ENCODE data around the gene SERINC2.
"Not testable (repeated sequence)": the region's sequence is repeated elsewhere in the genome, so short reads cannot be mapped to it uniquely, and the experiment has no call there.

SERINC2 gene

DNA sequence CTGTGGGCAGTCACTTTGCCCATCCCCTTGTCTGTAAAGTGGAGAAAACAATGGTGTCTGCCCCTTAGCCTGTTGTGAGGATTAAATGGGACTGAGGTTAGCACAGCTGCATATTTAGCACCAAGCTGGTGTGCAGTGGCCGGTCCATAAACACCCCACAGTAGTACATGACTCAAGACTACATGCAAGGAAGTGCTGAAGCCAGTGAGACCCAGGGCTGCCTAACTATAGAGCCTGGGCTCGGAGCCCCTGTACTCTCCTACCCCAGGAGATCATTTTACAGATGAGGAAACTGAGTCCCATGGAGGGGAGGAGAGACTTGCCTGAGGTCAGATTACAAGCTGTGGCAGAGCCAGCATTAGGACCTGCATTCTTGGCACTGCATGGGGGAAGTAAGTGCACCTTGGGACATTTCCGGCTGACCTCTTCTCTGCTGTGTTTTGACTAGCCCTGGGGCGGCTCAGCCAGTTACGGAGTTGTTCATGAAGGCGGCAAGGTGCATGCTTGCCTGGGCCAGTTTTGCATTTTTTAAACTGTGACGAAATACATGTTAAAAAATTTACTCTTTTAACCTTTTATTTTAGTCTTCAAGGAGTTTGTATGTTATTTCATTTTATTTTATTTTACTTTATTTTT, 3.2 kb downstream of the SERINC2 start:
- DNase-seq: no peak

DNA sequence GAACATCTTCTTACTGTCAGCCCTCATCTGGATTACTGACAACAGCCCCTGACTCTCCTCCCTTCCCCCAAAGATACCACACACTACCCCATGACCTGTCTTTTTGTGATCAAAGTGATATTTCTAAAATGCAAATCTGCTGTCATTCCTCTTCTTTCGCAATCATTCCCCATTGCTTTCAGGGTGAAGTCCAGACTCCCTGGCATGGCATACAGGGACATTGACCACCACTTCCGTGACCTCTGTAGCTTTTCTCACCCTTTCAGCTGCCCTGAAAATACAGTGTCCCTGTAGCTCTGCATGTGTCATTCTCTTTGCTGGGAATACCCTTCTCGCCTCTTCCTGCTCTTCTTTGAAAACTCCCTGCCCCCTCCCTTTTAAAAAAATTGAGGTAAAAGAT, 4.1 kb downstream of the SERINC2 start:
- DNase-seq: no peak

DNA sequence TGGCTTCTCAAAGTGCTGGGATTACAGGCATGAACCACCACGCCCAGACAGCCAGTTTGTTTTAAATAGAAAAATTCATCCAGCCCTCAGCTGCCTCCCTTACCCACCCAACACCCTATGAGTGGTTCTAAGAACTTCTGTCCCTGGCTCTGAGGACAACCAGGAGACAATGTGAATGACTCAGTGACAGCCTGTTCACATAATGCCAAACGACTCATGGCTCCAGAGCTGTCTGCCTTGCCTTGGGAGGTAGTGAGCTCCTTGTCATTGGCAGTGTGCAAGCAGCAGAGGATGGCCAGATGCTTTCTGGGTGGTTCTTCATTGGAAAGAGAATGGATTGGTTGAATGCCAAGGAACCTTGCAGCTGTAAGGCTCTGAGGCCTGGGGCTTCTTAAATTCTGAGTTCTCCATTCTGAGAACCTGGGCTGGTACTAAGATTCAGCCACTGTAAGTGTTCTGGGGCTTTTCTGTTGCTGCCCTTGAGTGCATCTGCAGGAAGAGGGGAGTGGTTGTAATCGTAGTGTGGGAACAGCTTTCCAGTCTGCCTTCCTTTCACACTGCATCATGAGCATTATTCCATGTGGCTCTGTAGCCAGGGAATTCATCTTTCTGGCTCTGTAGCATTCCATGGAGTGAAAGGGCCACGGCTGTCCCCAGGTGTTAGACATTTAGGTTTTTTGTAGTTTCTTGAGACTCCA, 5.8 kb downstream of the SERINC2 start:
- DNase-seq: no peak

DNA sequence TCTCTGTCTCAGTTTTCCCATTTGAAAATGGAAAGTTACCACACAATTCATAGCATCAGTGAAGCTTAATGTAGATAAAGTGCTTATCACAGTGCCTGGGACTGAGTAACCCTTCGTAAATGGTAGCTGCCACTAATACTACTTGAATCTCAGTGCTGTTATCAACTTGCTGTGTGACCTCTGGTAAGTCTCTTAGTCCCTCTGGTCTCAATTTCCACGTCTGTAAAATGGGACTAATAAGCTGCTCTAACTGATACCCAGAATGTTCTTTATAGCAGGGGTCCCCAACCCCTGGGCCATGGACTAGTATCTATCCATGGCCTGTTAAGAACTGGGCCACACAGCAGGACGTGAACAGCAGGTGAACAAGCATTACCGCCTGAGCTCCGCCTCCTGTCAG, 7.7 kb downstream of the SERINC2 start:
- DNase-seq: no peak

DNA sequence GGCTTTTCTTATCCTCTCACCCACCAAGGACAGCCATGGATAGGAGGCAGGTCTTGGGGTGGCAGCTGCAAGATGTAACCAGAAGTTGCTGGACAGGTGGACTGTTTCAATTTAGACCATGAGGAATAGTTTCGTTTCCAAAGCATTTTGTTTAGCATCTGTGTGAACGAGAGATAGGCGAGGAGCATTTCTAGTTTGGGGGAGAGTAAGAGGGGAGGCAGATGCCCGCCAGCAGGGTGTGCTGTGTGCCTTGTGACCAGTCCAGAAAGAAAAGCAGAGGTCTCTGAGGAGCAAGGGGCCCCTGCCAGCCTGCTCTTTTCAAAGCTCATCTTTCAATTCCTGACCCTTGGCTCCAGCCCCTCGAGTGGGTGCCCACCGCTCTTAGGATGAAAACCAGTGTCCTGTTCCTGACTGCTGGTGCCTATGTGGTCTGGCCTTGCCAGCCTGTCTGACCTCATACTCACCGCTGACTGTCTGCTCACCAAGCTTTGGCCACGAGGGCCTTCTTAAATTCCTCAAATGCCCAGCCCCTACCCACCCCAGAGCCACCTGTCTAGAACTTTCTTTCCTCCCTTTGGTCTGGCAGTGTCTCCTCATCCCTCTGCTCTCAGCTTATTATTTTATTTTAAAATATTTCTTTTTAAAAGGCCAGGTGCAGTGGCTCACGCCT, 8.5 kb downstream of the SERINC2 start:
- no peak for DNase-seq

DNA sequence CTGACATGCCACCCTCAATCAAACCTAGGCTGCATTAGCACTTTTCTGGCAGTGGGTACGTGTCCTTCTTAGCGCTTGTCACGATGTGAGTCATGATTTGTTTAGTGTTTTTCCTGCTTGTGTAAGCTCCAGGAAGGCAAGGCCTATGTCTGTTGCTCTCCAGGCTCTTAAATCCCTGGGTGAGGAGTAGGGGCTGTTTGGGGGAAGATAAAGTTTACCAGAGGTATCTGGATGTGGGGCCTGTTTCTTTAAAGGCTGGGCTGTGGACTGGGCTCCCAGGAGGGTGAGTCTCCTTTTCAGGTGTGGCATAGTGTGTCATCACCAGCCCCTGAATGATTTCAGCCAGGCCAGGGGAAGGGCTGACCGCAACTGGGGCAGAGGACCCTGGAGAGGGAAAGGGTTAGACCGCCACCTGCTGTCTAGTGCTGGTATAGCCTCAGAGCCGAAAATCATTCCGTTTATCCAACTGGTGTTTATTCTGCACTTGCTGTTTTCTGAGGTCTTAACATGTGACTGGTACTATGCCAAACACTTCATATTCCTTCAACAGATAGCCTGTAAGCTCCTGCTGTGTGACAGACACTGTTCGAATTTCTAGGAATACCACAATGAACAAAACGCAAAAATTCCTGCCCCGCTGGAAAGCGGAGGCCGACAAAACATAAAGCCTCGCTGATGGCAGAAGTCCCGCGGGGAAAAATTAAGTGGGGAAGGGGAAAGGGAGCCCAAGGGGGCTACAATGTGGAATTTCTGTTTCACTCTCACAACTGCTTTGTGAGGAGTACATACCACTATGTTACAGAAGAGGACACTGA, 9.7 kb downstream of the SERINC2 start:
- peak in 1 of 2 experiments; percentile 35 for DNase-seq

DNA sequence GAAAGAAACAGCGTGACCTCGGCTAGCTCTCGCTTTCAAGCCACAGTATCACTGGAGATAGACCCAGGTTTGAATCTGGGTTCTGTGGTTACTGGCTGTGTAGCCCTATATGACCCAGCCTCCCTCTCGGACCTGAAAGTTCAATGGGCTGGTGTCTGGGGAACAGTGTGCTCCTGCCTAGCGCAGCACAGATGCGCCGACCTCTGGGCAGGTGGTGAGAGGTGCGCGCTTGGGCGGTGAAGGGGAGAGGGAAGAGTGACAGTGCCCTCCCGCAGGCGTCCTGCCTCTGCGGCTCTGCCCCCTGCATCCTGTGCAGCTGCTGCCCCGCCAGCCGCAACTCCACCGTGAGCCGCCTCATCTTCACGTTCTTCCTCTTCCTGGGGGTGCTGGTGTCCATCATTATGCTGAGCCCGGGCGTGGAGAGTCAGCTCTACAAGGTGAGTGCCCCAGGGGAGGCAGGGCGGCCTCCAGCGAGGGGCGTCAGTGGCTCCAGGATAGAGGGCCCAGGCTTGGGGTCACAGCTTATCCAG, 10.5 kb downstream of the SERINC2 start:
- no peak for DNase-seq

DNA sequence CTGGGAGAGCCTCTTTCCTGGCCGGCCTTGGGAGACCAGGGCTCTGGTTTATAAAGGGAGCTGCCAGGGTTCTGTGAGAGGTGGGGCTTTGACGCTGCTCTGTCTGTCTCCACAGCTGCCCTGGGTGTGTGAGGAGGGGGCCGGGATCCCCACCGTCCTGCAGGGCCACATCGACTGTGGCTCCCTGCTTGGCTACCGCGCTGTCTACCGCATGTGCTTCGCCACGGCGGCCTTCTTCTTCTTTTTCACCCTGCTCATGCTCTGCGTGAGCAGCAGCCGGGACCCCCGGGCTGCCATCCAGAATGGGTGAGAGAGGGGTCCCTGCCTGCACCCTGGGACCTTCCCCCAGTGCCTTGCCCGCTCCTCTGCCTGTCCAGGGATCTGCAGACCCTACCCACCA, 11.6 kb downstream of the SERINC2 start:
- DNase-seq: no peak

DNA sequence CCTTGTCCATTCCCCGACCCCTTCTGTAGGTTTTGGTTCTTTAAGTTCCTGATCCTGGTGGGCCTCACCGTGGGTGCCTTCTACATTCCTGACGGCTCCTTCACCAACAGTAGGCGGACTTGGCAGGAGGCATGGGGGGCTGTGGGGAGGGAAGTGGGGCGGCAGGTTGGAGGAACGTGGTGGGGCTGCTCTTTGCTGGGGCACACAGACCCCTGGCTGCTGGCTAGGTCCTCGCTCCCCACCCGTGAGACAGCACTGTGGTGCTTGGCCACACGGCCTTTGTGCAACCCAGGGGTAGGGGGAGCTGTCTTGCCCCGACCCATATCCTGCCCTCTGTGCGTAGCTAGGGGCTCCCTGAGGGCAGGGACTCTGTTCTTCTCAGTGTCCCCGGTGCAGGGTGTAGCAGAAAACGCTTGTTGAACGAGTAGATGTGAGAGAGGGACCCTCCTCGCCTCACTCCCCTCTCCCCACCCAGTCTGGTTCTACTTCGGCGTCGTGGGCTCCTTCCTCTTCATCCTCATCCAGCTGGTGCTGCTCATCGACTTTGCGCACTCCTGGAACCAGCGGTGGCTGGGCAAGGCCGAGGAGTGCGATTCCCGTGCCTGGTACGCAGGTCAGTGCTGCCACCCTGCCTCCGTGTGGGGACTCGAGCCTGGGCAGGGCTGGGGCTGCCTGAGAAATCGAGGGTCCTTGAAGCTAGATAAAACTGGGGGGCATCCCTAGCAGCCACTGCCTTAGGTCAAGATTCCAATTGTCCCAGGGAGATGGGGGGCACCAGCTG, 12.5 kb downstream of the SERINC2 start:
- DNase-seq: no peak

DNA sequence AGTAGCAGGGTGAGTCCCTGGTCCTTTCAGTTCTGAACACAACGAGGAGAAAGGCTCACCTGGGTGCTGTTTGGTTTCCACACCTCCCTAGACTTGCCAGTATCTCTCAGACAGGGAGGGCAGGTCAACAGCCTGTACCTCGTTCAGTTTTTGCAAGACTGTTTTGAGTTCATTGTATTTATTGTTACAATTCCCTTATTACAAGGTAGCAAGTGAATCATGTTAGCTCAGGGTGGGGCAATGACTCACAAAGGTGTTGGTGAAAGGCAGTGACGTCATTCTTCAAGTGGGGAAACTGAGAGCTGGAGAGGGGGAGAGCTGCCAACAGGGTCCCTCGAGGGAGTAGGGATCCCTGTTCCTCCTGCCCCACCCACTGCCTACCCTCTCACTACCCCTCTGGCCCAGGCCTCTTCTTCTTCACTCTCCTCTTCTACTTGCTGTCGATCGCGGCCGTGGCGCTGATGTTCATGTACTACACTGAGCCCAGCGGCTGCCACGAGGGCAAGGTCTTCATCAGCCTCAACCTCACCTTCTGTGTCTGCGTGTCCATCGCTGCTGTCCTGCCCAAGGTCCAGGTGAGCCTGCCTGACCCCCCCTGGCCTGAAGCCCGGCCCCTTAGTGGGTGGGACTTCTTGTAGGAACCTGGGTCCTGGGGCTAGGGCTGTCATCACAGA, 13.4 kb downstream of the SERINC2 start:
- no peak for DNase-seq

DNA sequence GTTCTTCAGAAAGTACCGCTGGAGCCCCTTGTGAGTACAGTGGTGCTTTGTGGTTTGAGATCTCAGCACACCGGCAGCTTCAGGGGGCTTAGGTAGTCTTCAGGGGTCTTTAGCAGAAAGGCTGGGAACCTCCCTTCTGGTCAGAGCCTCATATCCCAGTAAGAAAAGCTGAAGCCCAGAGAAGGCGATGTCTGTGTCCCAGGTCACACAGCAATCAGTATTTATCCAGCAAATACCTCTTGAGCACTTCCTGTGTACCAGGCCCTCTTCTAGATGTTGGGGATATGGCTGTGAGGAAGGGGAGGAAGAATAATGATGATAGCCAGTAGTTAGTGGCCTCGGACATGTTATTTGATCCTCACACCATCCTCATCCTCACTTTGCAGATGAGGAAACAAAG, 14.3 kb downstream of the SERINC2 start:
- no peak for DNase-seq

DNA sequence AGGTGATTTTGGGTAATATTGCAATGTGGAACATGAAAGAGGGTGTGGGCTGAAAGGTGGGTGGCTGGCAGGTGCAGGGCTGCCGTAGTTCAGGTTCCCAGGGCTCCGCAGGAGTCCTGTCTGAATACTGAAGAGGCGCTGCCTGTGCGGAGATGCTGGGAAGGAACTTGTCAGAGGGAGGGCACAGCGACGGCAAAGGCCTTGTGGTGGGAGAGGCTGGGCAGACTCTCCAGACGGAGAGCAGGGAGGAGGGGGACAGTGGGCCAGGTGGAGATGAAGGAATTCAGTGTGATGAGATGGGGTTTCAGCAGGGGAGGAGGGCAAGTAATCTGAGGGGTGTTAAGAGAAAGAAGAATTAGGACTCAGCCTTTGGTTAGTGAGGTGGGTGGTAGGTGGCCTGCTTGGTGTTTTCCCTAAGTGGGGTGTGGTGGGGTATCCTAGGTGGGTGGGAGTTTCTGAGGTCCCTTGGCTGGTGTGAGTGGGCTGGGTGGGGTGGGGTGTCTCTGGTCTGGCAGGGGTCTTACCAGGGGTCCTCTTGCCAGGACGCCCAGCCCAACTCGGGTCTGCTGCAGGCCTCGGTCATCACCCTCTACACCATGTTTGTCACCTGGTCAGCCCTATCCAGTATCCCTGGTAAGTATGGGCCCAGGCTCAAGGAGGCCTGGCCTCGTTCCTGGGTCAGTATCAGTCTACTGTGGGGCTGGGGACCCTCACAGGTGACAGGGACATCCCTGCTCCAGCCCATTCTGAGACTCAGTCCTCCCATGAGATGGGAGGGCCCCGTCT, 15.6 kb downstream of the SERINC2 start:
- DNase-seq: no peak

DNA sequence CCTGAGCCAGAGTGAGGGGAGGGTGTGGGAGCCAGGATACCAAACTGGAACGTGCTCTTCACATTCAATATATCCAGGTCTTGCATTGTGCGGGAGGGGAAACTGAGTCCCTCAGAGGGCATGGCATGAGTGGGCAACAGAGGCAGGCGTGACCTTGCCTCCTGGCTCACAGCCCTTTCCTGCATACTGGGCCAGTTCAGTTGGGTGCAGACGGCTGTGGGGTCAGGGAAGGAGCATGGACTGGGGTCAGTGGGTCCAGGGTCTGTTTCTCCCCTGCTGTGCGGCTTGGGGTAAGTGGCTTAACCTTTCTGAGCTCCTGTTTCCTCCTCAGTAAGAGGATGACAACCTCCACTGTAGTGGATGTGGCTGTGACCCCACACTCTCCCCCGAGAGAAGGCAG, 16.6 kb downstream of the SERINC2 start:
- no peak for DNase-seq

DNA sequence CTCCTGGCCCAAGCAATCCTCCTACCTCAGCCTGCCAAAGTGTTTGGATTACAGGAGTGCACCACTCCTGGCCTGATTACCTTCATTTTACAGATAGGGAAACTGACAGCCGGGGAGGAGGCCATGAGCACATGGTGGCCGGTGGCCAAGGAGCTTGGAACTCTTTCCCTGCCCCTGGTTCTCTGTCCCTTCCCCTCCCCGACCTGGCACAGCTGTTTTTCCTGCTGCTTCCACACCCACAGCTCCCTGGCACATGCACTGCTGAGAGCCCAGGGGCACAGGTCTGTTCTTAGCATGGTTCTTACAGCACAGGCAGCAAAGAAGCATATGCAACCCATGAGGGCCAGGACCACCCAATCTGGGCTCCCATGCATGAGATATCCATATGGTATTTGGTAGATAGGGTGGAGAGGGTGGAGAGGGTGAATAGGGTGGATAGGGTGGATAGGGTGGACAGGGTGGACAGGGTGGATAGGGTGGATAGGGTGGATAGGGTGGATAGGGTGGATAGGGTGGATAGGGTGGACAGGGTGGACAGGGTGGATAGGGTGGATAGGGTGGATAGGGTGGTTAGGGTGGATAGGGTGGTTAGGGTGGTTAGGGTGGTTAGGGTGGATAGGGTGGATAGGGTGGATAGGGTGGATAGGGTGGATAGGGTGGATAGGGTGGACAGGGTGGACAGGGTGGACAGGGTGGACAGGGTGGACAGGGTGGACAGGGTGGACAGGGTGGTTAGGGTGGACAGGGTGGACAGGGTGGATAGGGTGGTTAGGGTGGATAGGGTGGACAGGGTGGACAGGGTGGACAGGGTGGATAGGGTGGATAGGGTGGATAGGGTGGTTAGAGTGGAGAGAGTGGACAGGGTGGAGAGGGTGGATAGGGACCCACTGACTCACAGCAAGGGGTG, 18.6 kb downstream of the SERINC2 start:
- DNase-seq: not testable (repeated sequence)

DNA sequence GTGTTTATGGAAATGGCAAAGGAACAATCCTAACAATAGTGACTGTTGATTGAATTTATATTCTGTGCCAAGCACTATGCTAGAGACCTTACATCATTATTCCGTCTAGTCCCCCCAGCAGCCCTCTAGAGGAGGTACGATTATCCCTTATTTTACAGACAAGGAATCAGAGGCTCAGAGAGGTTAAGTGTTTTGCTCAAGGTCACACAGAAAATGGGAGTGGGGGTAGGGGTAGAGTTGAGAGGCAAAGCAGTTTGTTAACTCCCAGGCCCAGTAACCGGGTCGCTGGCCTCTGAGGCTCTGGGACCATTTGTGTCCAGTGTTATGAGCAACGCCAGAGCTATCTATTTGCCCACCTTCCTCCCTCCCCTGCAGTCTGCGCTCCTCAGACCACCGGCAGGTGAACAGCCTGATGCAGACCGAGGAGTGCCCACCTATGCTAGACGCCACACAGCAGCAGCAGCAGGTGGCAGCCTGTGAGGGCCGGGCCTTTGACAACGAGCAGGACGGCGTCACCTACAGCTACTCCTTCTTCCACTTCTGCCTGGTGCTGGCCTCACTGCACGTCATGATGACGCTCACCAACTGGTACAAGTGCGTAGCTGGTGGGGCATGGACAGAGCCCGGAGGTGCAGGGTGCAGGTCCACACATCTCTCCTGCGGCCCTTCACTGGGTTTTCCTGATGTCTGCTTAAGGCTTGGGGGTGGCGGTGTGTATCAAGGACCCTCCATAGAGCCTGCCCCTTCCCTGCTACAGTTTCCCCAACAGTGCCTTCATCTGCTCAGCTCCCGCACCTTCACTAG, 19.8 kb downstream of the SERINC2 start:
- DNase-seq: no peak

DNA sequence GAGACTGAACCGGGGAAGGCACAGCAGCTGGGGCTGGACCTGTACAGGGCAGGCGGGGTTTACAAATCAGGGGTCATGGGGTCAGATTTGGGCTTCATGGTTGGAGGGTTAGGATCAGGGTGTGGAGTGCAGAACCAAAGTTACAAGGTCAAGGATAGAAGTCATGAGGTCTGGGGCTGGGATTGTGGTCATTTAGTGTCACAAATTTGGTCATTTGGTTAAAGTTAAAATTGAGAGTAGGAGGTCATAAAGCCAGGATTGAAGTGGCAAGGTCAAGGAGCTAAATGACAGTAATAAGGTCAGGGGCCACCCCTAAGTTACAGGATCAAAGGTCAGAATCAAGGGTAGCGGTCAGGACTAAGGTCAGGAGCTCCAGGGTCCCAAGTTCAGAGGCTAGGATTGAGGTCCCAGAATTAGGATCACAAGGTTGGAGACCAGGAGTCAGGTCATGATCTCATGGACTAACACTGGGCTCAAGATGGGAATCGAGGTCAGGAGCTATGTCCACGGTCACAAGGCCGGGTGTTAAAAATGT, 20.4 kb downstream of the SERINC2 start:
- no peak for DNase-seq

DNA sequence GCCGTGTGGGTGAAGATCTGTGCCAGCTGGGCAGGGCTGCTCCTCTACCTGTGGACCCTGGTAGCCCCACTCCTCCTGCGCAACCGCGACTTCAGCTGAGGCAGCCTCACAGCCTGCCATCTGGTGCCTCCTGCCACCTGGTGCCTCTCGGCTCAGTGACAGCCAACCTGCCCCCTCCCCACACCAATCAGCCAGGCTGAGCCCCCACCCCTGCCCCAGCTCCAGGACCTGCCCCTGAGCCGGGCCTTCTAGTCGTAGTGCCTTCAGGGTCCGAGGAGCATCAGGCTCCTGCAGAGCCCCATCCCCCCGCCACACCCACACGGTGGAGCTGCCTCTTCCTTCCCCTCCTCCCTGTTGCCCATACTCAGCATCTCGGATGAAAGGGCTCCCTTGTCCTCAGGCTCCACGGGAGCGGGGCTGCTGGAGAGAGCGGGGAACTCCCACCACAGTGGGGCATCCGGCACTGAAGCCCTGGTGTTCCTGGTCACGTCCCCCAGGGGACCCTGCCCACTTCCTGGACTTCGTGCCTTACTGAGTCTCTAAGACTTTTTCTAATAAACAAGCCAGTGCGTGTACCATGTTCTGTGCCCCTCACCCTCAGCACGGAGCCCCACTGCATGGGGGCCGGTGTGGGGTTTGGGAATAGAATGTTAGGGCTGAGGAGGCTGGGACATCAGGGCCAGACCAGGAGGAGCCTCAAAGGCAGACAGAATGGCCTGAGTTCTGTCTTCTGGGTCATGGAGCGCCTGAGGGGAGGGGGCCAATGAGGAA, 21.3 kb downstream of the SERINC2 start:
- DNase-seq: no peak

DNA sequence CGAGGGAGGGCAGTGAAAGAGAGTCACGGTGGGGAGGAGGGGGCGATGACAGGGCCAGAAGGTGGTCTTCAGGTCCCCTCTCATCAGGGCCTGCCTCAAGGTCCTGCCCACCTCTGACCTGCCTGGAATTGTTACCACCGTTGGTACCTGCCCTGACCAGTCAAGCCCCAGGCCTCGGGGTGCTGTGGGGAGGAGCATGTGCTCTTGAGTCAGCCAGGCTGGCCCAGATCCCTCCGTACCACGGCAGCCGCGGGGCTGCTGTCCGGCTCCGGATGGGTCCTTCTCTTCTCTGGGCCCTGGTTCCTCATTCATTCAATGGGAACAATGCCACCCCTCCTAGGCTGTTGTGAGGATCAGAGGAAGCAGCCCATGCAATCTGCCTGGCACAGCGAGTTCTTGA, 22.0 kb downstream of the SERINC2 start:
- DNase-seq: no peak

Data from cerebellar nuclear complex (tissue), 1 donor.